HCT116 (cell line): ENCODE results near the gene DRGX. TPM values are rescaled to one million over a fixed set of nuclear protein-coding genes. Genes with fewer than 3 reads are reported as not detected.

Experiments
- ATAC-seq: fragments of 200-7000 bp; cut with Tn5 transposase; 2 replicates; pipeline ENCODE4 v1.9.1; 2020; ENCODE audit warnings: mild to moderate bottlenecking, moderate library complexity
- BruUV-seq: library from RNA; stranded (reverse); fragments of 400-500 nt; replicated peaks from 2 replicates; lab custom pipeline; 2021; lab: Mats Ljungman, UMichigan
- CTCF ChIA-PET: fragments of 300-600 bp; sonication (Branson Sonifier 250); formaldehyde crosslinking; loops from one replicate; lab custom pipeline; 2021; ENCODE audit warnings: antibody characterized with exemption; lab: Charles Lee
- POLR2A ChIA-PET: fragments of 300-600, 350-600 bp; sonication (Branson Sonifier 250); formaldehyde crosslinking; loops from one replicate; lab custom pipeline; 2021; ENCODE audit warnings: antibody characterized with exemption; lab: Charles Lee
- RAD21 ChIA-PET, 2 experiments: fragments of 300-600 bp; sonication (Branson Sonifier 250); formaldehyde crosslinking; loops; one replicate each; lab custom pipeline; 2023; ENCODE audit warnings: low total read pairs in 2 of 2; ENCODE audit not compliant: uncharacterized antibody in 2 of 2, unreplicated experiment in 2 of 2, low non-redundant PET in 1 of 2; lab: Charles Lee
- DNase-seq: peaks from one replicate; pipeline ENCODE4 v3.0.0-alpha.2; 2010; ENCODE audit warnings: low read depth, low spot score
- H2AFZ ChIP-seq: fragments of 200-600 bp; shearing (Covaris generic), sonication (generic); 2 replicates; pipeline ENCODE4 v1.6.1; 2017; ENCODE audit warnings: low read depth, mixed run types, mixed read lengths, antibody characterized with exemption, low read length; ENCODE audit not compliant: poor library complexity, severe bottlenecking
- H3K27ac ChIP-seq: 2 replicates; pipeline ENCODE4 v1.5.1; 2012; ENCODE audit warnings: low read depth, low read length
- H3K27me3 ChIP-seq: fragments of 200-600 bp; sonication (generic); 2 replicates; pipeline ENCODE4 v1.6.1; 2016; ENCODE audit warnings: mixed run types, low read length, mixed read lengths; ENCODE audit not compliant: insufficient read depth
- H3K36me3 ChIP-seq, 2 experiments: fragments of 200-500 bp in 1 of 2; fragments of 200-600 bp in 1 of 2; sonication (Bioruptor generic) in 1 of 2; sonication (generic) in 1 of 2; 2 replicates each; pipeline versions ENCODE4 v1.5.1 to v1.6.1; 2014 to 2016; ENCODE audit warnings: low read length in 2 of 2, inconsistent platforms in 1 of 2, mixed read lengths in 1 of 2, mixed run types in 1 of 2; ENCODE audit not compliant: insufficient read depth in 2 of 2, control insufficient read depth in 1 of 2
- H3K4me1 ChIP-seq, 2 experiments: fragments of 200-600 bp in 1 of 2; sonication (generic) in 1 of 2; 2 replicates each; pipeline versions ENCODE4 v1.5.1 to v1.6.1; 2012 to 2017; ENCODE audit warnings: low read length in 2 of 2, inconsistent platforms in 1 of 2, mild to moderate bottlenecking in 1 of 2, mixed read lengths in 1 of 2, mixed run types in 1 of 2, moderate library complexity in 1 of 2; ENCODE audit not compliant: insufficient read depth in 2 of 2, control insufficient read depth in 1 of 2
- H3K4me2 ChIP-seq: fragments of 200-600 bp; sonication (generic); 2 replicates; pipeline ENCODE4 v1.6.1; 2017; ENCODE audit warnings: mixed run types, low read length, mixed read lengths
- H3K4me3 ChIP-seq, 2 experiments: fragments of 200-600 bp in 1 of 2; sonication (generic) in 1 of 2; replicated peaks in 1 of 2; 2 replicates each; pipeline ENCODE4 v1.5.1; 2011 to 2016; ENCODE audit warnings: low read length in 2 of 2, control low read depth in 1 of 2, low read depth in 1 of 2, mild to moderate bottlenecking in 1 of 2, mixed read lengths in 1 of 2, mixed run types in 1 of 2
- H3K79me2 ChIP-seq: fragments of 200-600 bp; sonication (generic); 2 replicates; pipeline ENCODE4 v1.6.1; 2017; ENCODE audit warnings: mild to moderate bottlenecking, mixed run types, low read length, moderate library complexity, mixed read lengths; ENCODE audit not compliant: insufficient read depth
- H3K9ac ChIP-seq: fragments of 200-600 bp; sonication (generic); 2 replicates; pipeline ENCODE4 v1.6.1; 2016; ENCODE audit warnings: low read length, mixed read lengths
- H3K9me2 ChIP-seq: fragments of 200-600 bp; sonication (generic), shearing (Covaris generic); 2 replicates; pipeline ENCODE4 v1.6.1; 2017; ENCODE audit warnings: mixed run types, mild to moderate bottlenecking, moderate library complexity; ENCODE audit not compliant: insufficient read depth
- H3K9me3 ChIP-seq, 2 experiments: fragments of 200-500 bp in 1 of 2; fragments of 200-600 bp in 1 of 2; sonication (Bioruptor generic) in 1 of 2; sonication (generic) in 1 of 2; 2 replicates each; pipeline ENCODE4 v1.6.1; 2014 to 2017; ENCODE audit warnings: low read length in 2 of 2, mixed read lengths in 2 of 2, inconsistent platforms in 1 of 2, low read depth in 1 of 2, mild to moderate bottlenecking in 1 of 2, mixed run types in 1 of 2, moderate library complexity in 1 of 2; ENCODE audit not compliant: control insufficient read depth in 1 of 2, insufficient read depth in 1 of 2
- H4K20me1 ChIP-seq: fragments of 200-600 bp; sonication (generic), shearing (Covaris generic); 2 replicates; pipeline ENCODE4 v1.6.1; 2017; ENCODE audit warnings: mixed run types, mild to moderate bottlenecking, moderate library complexity; ENCODE audit not compliant: insufficient read depth
- CBX3 ChIP-seq: IDR thresholded peaks from 2 replicates; pipeline ENCODE4 v1.6.1; 2012; ENCODE audit warnings: low read depth
- CEBPB ChIP-seq: IDR thresholded peaks from 2 replicates; pipeline ENCODE4 v1.6.1; 2012; ENCODE audit warnings: low read depth
- CTCF ChIP-seq, 3 experiments: fragments of 200-600 bp in 1 of 3; sonication (generic) in 1 of 3; IDR thresholded peaks in 2 of 3; conservative IDR thresholded peaks in 1 of 3; 2 replicates each; pipeline ENCODE4 v1.5.1; 2012 to 2017; ENCODE audit warnings: low read depth in 2 of 3, low read length in 2 of 3, antibody characterized with exemption in 1 of 3, borderline replicate concordance in 1 of 3, control low read depth in 1 of 3, mild to moderate bottlenecking in 1 of 3, mixed read lengths in 1 of 3, mixed run types in 1 of 3, moderate library complexity in 1 of 3; ENCODE audit not compliant: insufficient read depth in 1 of 3
- FOSL1 ChIP-seq: IDR thresholded peaks from 2 replicates; pipeline ENCODE4 v1.6.1; 2012; ENCODE audit warnings: low read depth
- POLR2AphosphoS5 ChIP-seq: IDR thresholded peaks from 2 replicates; pipeline ENCODE4 v1.6.1; 2011; ENCODE audit warnings: mild to moderate bottlenecking, low read depth, low read length, moderate library complexity
- YY1 ChIP-seq: IDR thresholded peaks from 2 replicates; pipeline ENCODE4 v1.6.1; 2011; ENCODE audit warnings: low read length, low read depth, moderate library complexity, mild to moderate bottlenecking; ENCODE audit not compliant: insufficient replicate concordance; ENCODE audit errors: extremely low read depth
- ZNF274 ChIP-seq: fragments of 200-500 bp; sonication (Bioruptor generic); IDR thresholded peaks from 2 replicates; pipeline ENCODE4 v1.6.1; 2014; ENCODE audit warnings: mild to moderate bottlenecking, low read depth, low read length, inconsistent platforms
- intact Hi-C: fragments of 100-400 bp; cut with micrococcal nuclease; formaldehyde crosslinking; loops from 2 replicates; pipeline ENCODE4 v1.10.0; 2022
- total RNA-seq: library from RNA; stranded (reverse); gene quantifications from one replicate; pipeline ENCODE4 v1.2.1, GENCODE V29; 2021; ENCODE audit not compliant: unreplicated experiment
- TF ChIP-seq, protein P1 (sequence below): IDR thresholded peaks from 2 replicates; pipeline ENCODE4 v1.6.1; 2012; ENCODE audit warnings: low read depth
- TF ChIP-seq, protein P2 (sequence below): IDR thresholded peaks from 2 replicates; pipeline ENCODE4 v1.6.1; 2012

DRGX gene
- total RNA-seq, 1 experiment from 2014 or later, result not detected

- no peaks in the 10 kb centered on the region for H3K9me3 ChIP-seq
- ChIA-PET CTCF (no interaction called here), POLR2A (no interaction called here), RAD21 (no interaction called here)
- DNase-seq (no peak), ATAC-seq (no peak)
- H3K36me3 ChIP-seq, result no peaks in the 10 kb centered on the region
- H3K9me2 ChIP-seq, result no peaks in the 10 kb centered on the region
- TF ChIP-seq FOSL1 (no peak), ZNF274 (no peak), CTCF (IDR thresholded peaks at IDR 0.05 in 2 of 3, conservative IDR thresholded peaks at IDR 0.05 in 1 of 3; ENCODE audit: borderline replicate concordance in 1 of 3, insufficient read depth in 1 of 3, low read depth in 2 of 3, low read length in 2 of 3) (no peak), CBX3 (no peak), YY1 (no peak), POLR2AphosphoS5 (no peak), CEBPB (no peak)
- TF ChIP-seq, protein P1, sequence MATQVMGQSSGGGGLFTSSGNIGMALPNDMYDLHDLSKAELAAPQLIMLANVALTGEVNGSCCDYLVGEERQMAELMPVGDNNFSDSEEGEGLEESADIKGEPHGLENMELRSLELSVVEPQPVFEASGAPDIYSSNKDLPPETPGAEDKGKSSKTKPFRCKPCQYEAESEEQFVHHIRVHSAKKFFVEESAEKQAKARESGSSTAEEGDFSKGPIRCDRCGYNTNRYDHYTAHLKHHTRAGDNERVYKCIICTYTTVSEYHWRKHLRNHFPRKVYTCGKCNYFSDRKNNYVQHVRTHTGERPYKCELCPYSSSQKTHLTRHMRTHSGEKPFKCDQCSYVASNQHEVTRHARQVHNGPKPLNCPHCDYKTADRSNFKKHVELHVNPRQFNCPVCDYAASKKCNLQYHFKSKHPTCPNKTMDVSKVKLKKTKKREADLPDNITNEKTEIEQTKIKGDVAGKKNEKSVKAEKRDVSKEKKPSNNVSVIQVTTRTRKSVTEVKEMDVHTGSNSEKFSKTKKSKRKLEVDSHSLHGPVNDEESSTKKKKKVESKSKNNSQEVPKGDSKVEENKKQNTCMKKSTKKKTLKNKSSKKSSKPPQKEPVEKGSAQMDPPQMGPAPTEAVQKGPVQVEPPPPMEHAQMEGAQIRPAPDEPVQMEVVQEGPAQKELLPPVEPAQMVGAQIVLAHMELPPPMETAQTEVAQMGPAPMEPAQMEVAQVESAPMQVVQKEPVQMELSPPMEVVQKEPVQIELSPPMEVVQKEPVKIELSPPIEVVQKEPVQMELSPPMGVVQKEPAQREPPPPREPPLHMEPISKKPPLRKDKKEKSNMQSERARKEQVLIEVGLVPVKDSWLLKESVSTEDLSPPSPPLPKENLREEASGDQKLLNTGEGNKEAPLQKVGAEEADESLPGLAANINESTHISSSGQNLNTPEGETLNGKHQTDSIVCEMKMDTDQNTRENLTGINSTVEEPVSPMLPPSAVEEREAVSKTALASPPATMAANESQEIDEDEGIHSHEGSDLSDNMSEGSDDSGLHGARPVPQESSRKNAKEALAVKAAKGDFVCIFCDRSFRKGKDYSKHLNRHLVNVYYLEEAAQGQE, result no peak
- TF ChIP-seq, protein P2, sequence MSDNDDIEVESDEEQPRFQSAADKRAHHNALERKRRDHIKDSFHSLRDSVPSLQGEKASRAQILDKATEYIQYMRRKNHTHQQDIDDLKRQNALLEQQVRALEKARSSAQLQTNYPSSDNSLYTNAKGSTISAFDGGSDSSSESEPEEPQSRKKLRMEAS, result no peak
- no peaks in the 10 kb centered on the region for H3K4me1 ChIP-seq
- no peaks in the 10 kb centered on the region for H3K79me2 ChIP-seq
- no peak overlapping the region for H3K9ac ChIP-seq
- no peaks in the 10 kb centered on the region for H4K20me1 ChIP-seq
- H2AFZ ChIP-seq, result no peak overlapping the region
- no peak overlapping the region for H3K4me2 ChIP-seq
- H3K27ac ChIP-seq, result no peak overlapping the region
- peaks cover 11% of the 10 kb centered on the region; the same call in 1 of the 2 replicates for H3K27me3 ChIP-seq
- intact Hi-C loops, result no loop called here
- H3K4me3 ChIP-seq, result no peak overlapping the region
- no TSS peak for BruUV-seq
These were observed 63.6 kb downstream of the DRGX start for GRCh38 chr10:49332333-49332732.
